ENCODE results near the gene FGF1.

The FGF1 gene

GRCh38 chr5:142640316-142641005 is 45.4 kb downstream of the FGF1 start:
- no peak for DNase-seq

- DNase-seq: no peak
These were observed 46.4 kb downstream of the FGF1 start for GRCh38 chr5:142639455-142639854.

- no peak for DNase-seq
These were observed 48.0 kb downstream of the FGF1 start for GRCh38 chr5:142637871-142638270.

- no peak for DNase-seq
These were observed 49.1 kb downstream of the FGF1 start for GRCh38 chr5:142636698-142637324.

GRCh38 chr5:142636093-142636492 is 49.8 kb downstream of the FGF1 start:
- DNase-seq: no peak

- no peak for DNase-seq
These were observed 51.5 kb downstream of the FGF1 start for GRCh38 chr5:142634216-142635011.

- no peak for DNase-seq
These were observed 54.9 kb downstream of the FGF1 start for GRCh38 chr5:142630927-142631539.

GRCh38 chr5:142627383-142628217 is 58.3 kb downstream of the FGF1 start:
- DNase-seq: no peak

GRCh38 chr5:142626786-142627185 is 59.1 kb downstream of the FGF1 start:
- no peak for DNase-seq

GRCh38 chr5:142626099-142626498 is 59.8 kb downstream of the FGF1 start:
- peak; percentile 14 to 19 for DNase-seq

GRCh38 chr5:142621227-142621626 is 64.7 kb downstream of the FGF1 start:
- no peak for DNase-seq

GRCh38 chr5:142619815-142620214 is 66.1 kb downstream of the FGF1 start:
- no peak for DNase-seq

- peak; percentile 4 to 8 for DNase-seq
These were observed 67.8 kb downstream of the FGF1 start for GRCh38 chr5:142618130-142618523.

GRCh38 chr5:142617416-142618129 is 68.3 kb downstream of the FGF1 start:
- DNase-seq: no peak

- no peak for DNase-seq
These were observed 69.9 kb downstream of the FGF1 start for GRCh38 chr5:142615948-142616347.

- DNase-seq: no peak
These were observed 71.8 kb downstream of the FGF1 start for GRCh38 chr5:142614054-142614453.

GRCh38 chr5:142613271-142613671 is 72.6 kb downstream of the FGF1 start:
- DNase-seq: no peak

- DNase-seq: no peak
These were observed 73.2 kb downstream of the FGF1 start for GRCh38 chr5:142612494-142613270.

GRCh38 chr5:142611154-142611553 is 74.7 kb downstream of the FGF1 start:
- peak; percentile 67 to 78 for DNase-seq

GRCh38 chr5:142610176-142611001 is 75.5 kb downstream of the FGF1 start:
- no peak for DNase-seq

All from Kasumi-1 (cell line).